Activated B cell treated with CpG ODN at 0.5 μM for 24 hours (primary cell): ENCODE data around the gene PHACTR3. TPM values are rescaled to one million over a fixed set of nuclear protein-coding genes. Genes with fewer than 3 reads are reported as not detected.

Source experiments
- ATAC-seq: fragments of 200-7000 bp; cut with Tn5 transposase; one replicate; pipeline ENCODE4 v1.10.0; 2021; ENCODE audit warnings: low read depth, mild to moderate bottlenecking, moderate library complexity
- CTCF ChIA-PET: fragments of 350-600 bp; sonication (Branson Sonifier 250); formaldehyde crosslinking; loops from one replicate; lab custom pipeline; 2021; ENCODE audit warnings: antibody characterized with exemption; lab: Charles Lee
- POLR2A ChIA-PET: fragments of 350-600 bp; sonication (Branson Sonifier 250); formaldehyde crosslinking; loops from one replicate; lab custom pipeline; 2021; ENCODE audit warnings: antibody characterized with exemption; lab: Charles Lee
- DNase-seq: peaks from one replicate; pipeline ENCODE4 v3.0.0; 2022
- H3K27ac Mint-ChIP-seq: one replicate; pipeline ENCODE4 v1.8.0; 2020; ENCODE audit warnings: mixed read lengths
- H3K27me3 Mint-ChIP-seq: one replicate; pipeline ENCODE4 v1.8.0; 2021; ENCODE audit warnings: mixed read lengths
- H3K36me3 Mint-ChIP-seq: one replicate; pipeline ENCODE4 v1.8.0; 2021; ENCODE audit warnings: low read depth, mixed read lengths
- H3K4me1 Mint-ChIP-seq: one replicate; pipeline ENCODE4 v1.8.0; 2021; ENCODE audit warnings: mixed read lengths
- H3K4me3 Mint-ChIP-seq: one replicate; pipeline ENCODE4 v1.8.0; 2020; ENCODE audit warnings: mild to moderate bottlenecking, mixed read lengths
- H3K9me3 Mint-ChIP-seq: one replicate; pipeline ENCODE4 v1.8.0; 2020; ENCODE audit warnings: mixed read lengths
- CTCF ChIP-seq: fragments of 200-600 bp; IDR thresholded peaks from one replicate; pipeline ENCODE4 v1.8.0; 2022; ENCODE audit warnings: antibody characterized with exemption, mild to moderate bottlenecking
- intact Hi-C: fragments of 100-400 bp; cut with micrococcal nuclease; formaldehyde crosslinking; loops from one replicate; pipeline ENCODE4 v1.15.1; 2024
- total RNA-seq: library from RNA; stranded (reverse); gene quantifications from 2 replicates; pipeline ENCODE4 v1.2.3, GENCODE V29; 2022

PHACTR3 gene
- total RNA-seq, 1 donor from 2014 or later = not detected

GRCh38 chr20:59806578-59806975 lies 202.2 kb downstream of the PHACTR3 start:
- ChIA-PET POLR2A (no interaction called here), CTCF (no interaction called here)
- no peak for ATAC-seq
- no peaks in the 10 kb centered on the region for H3K9me3 Mint-ChIP-seq
- peaks cover 7% of the 10 kb centered on the region for H3K27me3 Mint-ChIP-seq
- H3K36me3 Mint-ChIP-seq = no peaks in the 10 kb centered on the region
- no peak for TF ChIP-seq CTCF
- H3K27ac Mint-ChIP-seq = no peak overlapping the region
- no peaks in the 10 kb centered on the region for H3K4me1 Mint-ChIP-seq
- DNase-seq = no peak
- intact Hi-C loops = no loop called here
- no peak overlapping the region for H3K4me3 Mint-ChIP-seq

GRCh38 chr20:59807909-59808728 lies 203.8 kb downstream of the PHACTR3 start:
- no peak for TF ChIP-seq CTCF
- no peaks in the 10 kb centered on the region for H3K4me1 Mint-ChIP-seq
- no peaks in the 10 kb centered on the region for H3K36me3 Mint-ChIP-seq
- intact Hi-C loops = no loop called here
- no peak for ATAC-seq
- ChIA-PET POLR2A (no interaction called here), CTCF (no interaction called here)
- H3K27ac Mint-ChIP-seq = no peak overlapping the region
- DNase-seq = no peak
- no peaks in the 10 kb centered on the region for H3K9me3 Mint-ChIP-seq
- no peak overlapping the region for H3K4me3 Mint-ChIP-seq
- peaks cover 2% of the 10 kb centered on the region for H3K27me3 Mint-ChIP-seq

GRCh38 chr20:59808729-59809381 lies 204.5 kb downstream of the PHACTR3 start:
- Mint-ChIP-seq H3K27me3 (peaks cover under 1% of the 10 kb centered on the region), H3K27ac (no peak overlapping the region), H3K36me3 (no peaks in the 10 kb centered on the region), H3K9me3 (no peaks in the 10 kb centered on the region), H3K4me3 (no peak overlapping the region), H3K4me1 (no peaks in the 10 kb centered on the region)
- CTCF ChIA-PET = no interaction called here
- ATAC-seq (no peak), DNase-seq (no peak)
- no peak for TF ChIP-seq CTCF
- intact Hi-C loops = no loop called here
- POLR2A ChIA-PET = no interaction called here

- Mint-ChIP-seq H3K36me3 (no peaks in the 10 kb centered on the region), H3K27ac (no peak overlapping the region), H3K4me1 (no peaks in the 10 kb centered on the region), H3K9me3 (no peaks in the 10 kb centered on the region), H3K4me3 (no peak overlapping the region), H3K27me3 (no peaks in the 10 kb centered on the region)
- POLR2A ChIA-PET = no interaction called here
- intact Hi-C loops = no loop called here
- CTCF ChIA-PET = no interaction called here
- TF ChIP-seq CTCF = no peak
- ATAC-seq (no peak), DNase-seq (no peak)
Observed at GRCh38 chr20:59809630-59810448, 205.5 kb downstream of the PHACTR3 start.
